ENCODE measurements around the gene RALY.

DNA sequence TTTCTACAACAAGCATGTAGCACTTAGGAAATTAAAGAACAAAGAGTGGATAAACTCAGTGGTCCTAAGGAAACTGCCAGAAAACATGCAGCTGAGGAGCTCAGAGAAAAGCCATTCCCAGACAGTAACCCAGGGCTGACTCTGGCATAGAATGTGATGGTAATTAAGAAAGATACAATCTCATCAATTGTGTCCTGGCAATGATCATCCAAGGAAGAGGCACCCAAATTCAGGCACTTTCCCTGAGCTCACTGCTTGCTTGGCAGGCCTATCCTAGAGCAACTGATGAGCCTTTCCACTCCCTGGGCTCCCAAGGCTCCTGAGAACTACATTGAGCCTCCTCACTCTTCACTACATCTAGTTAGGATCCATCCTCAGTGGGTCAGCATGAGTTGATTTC is 102.1 kb downstream of the RALY start:
- TF ChIP-seq, protein P1, sequence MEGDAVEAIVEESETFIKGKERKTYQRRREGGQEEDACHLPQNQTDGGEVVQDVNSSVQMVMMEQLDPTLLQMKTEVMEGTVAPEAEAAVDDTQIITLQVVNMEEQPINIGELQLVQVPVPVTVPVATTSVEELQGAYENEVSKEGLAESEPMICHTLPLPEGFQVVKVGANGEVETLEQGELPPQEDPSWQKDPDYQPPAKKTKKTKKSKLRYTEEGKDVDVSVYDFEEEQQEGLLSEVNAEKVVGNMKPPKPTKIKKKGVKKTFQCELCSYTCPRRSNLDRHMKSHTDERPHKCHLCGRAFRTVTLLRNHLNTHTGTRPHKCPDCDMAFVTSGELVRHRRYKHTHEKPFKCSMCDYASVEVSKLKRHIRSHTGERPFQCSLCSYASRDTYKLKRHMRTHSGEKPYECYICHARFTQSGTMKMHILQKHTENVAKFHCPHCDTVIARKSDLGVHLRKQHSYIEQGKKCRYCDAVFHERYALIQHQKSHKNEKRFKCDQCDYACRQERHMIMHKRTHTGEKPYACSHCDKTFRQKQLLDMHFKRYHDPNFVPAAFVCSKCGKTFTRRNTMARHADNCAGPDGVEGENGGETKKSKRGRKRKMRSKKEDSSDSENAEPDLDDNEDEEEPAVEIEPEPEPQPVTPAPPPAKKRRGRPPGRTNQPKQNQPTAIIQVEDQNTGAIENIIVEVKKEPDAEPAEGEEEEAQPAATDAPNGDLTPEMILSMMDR (IDR thresholded peaks at IDR 0.05), result no peak
- TF ChIP-seq POLR2A (IDR thresholded peaks at IDR 0.05) (no peak), EP300 (IDR thresholded peaks at IDR 0.05; ENCODE audit: low read depth) (no peak)
